HepG2 (cell line): ENCODE results near the gene MIS18A. TPM values are rescaled to one million over a fixed set of nuclear protein-coding genes. Genes with fewer than 3 reads are reported as not detected.

Experiments used
- ATAC-seq: fragments of 200-7000 bp; cut with Tn5 transposase; 3 replicates; pipeline ENCODE4 v1.9.1; 2020; ENCODE audit warnings: mild to moderate bottlenecking, moderate library complexity
- BruUV-seq: library from RNA; stranded (reverse); fragments of 400-500 nt; replicated peaks from 2 replicates; lab custom pipeline; 2021; lab: Mats Ljungman, UMichigan
- CTCF ChIA-PET: fragments of 300-600 bp; formaldehyde crosslinking; extraction: SDS; loops from one replicate; lab custom pipeline; 2021; ENCODE audit warnings: low total read pairs, inconsistent platforms, low intra/inter-chr PET ratio; lab: Yijun Ruan, JAX
- POLR2A ChIA-PET: fragments of 350-600 bp; sonication (Branson Sonifier 250); formaldehyde crosslinking; loops from one replicate; lab custom pipeline; 2020; ENCODE audit warnings: antibody characterized with exemption, inconsistent platforms; lab: Yijun Ruan, JAX
- DNase-seq: peaks from one replicate; pipeline ENCODE4 v3.0.0-alpha.2; 2015; ENCODE audit warnings: low spot score
- FAIRE-seq: peaks from 3 replicates; lab custom pipeline; 2011; peaks lifted over from hg19 to GRCh38; lab: Jason Lieb, UNC
- H2AFZ ChIP-seq: one replicate; pipeline ENCODE4 v1.6.1; 2011; ENCODE audit warnings: low read length, inconsistent platforms
- H3K27ac ChIP-seq: fragments of 300-600 bp; 3 replicates; pipeline ENCODE4 v1.8.0; 2011; ENCODE audit warnings: mixed run types, mild to moderate bottlenecking, mixed read lengths, low read length, inconsistent platforms; ENCODE audit not compliant: insufficient read depth; ENCODE audit errors: extremely low read length
- H3K27me3 ChIP-seq, 2 experiments: fragments of 200-600 bp in 1 of 2; 2 replicates in 1 of 2; 3 replicates in 1 of 2; pipeline versions ENCODE4 v1.6.0 to v1.8.0; 2011; ENCODE audit warnings: low read length in 2 of 2, mild to moderate bottlenecking in 2 of 2, moderate library complexity in 2 of 2, inconsistent platforms in 1 of 2; ENCODE audit not compliant: insufficient read depth in 2 of 2, control insufficient read depth in 1 of 2
- H3K36me3 ChIP-seq, 2 experiments: fragments of 200-600 bp in 1 of 2; replicated peaks in 1 of 2; 2 replicates in 1 of 2; 3 replicates in 1 of 2; pipeline versions ENCODE4 v1.5.1 to v1.8.0; 2011; ENCODE audit warnings: low read length in 2 of 2, inconsistent platforms in 1 of 2; ENCODE audit not compliant: insufficient read depth in 2 of 2, control insufficient read depth in 1 of 2
- H3K4me1 ChIP-seq: 2 replicates; pipeline ENCODE4 v1.5.1; 2012; ENCODE audit warnings: low read length, inconsistent platforms; ENCODE audit not compliant: insufficient read depth
- H3K4me2 ChIP-seq: 2 replicates; pipeline ENCODE4 v1.6.0; 2011; ENCODE audit warnings: low read depth, low read length, inconsistent platforms
- H3K4me3 ChIP-seq, 3 experiments: fragments of 200-600 bp in 1 of 3; sonication (generic), shearing (Covaris generic) in 1 of 3; replicated peaks in 1 of 3; 2 replicates each; pipeline ENCODE4 v1.5.1; 2011 to 2016; ENCODE audit warnings: low read length in 3 of 3, inconsistent platforms in 2 of 3, low read depth in 2 of 3, mild to moderate bottlenecking in 2 of 3, control low read depth in 1 of 3, mixed read lengths in 1 of 3; ENCODE audit not compliant: insufficient read depth in 1 of 3
- H3K79me2 ChIP-seq: one replicate; pipeline ENCODE4 v1.6.1; 2011; ENCODE audit warnings: low read length, inconsistent platforms; ENCODE audit not compliant: insufficient read depth
- H3K9ac ChIP-seq: 2 replicates; pipeline ENCODE4 v1.6.0; 2011; ENCODE audit warnings: mild to moderate bottlenecking, low read depth, low read length, inconsistent platforms; ENCODE audit not compliant: insufficient read depth
- H3K9me3 ChIP-seq: 2 replicates; pipeline ENCODE4 v1.5.1; 2012; ENCODE audit warnings: mild to moderate bottlenecking, low read length
- H4K20me1 ChIP-seq: 2 replicates; pipeline ENCODE4 v1.6.0; 2011; ENCODE audit warnings: inconsistent platforms, mild to moderate bottlenecking, low read length, moderate library complexity; ENCODE audit not compliant: insufficient read depth
- ATF5 ChIP-seq: sonication (generic); formaldehyde crosslinking; IDR thresholded peaks from 2 replicates; pipeline ENCODE4 v1.4.0; 2020; ENCODE audit warnings: mild to moderate bottlenecking, low read depth, missing genetic modification reagents
- ATF7 ChIP-seq, 2 experiments: fragments of 450-650 bp in 1 of 2; sonication (generic) in 1 of 2; formaldehyde crosslinking in 1 of 2; IDR thresholded peaks; 2 replicates each; pipeline versions ENCODE4 v1.4.0 to v1.6.1; 2016 to 2020; ENCODE audit warnings: antibody characterized with exemption in 1 of 2, mild to moderate bottlenecking in 1 of 2, missing genetic modification reagents in 1 of 2
- CREM ChIP-seq, 2 experiments: sonication (generic) in 1 of 2; formaldehyde crosslinking in 1 of 2; IDR thresholded peaks; 2 replicates each; pipeline versions ENCODE4 v1.4.0 to v1.6.1; 2016 to 2020; ENCODE audit warnings: antibody characterized with exemption in 1 of 2, mild to moderate bottlenecking in 1 of 2, missing genetic modification reagents in 1 of 2
- FOSL1 ChIP-seq: sonication (generic); formaldehyde crosslinking; IDR thresholded peaks from 2 replicates; pipeline ENCODE4 v1.9.0; 2021; ENCODE audit warnings: missing genetic modification reagents, borderline replicate concordance
- FOXK2 ChIP-seq: fragments of 450-650 bp; IDR thresholded peaks from 2 replicates; pipeline ENCODE4 v1.6.1; 2016
- MED8 ChIP-seq: sonication (generic); formaldehyde crosslinking; IDR thresholded peaks from 2 replicates; pipeline ENCODE4 v1.8.1; 2023; ENCODE audit warnings: mild to moderate bottlenecking, missing genetic modification reagents; ENCODE audit not compliant: insufficient replicate concordance
- MIER2 ChIP-seq: IDR thresholded peaks from 2 replicates; pipeline ENCODE4 v1.6.1; 2016; ENCODE audit warnings: missing biosample characterization, missing genetic modification reagents
- RARG ChIP-seq: sonication (generic); formaldehyde crosslinking; IDR thresholded peaks from 2 replicates; pipeline ENCODE4 v1.4.0; 2020; ENCODE audit warnings: low read depth, mild to moderate bottlenecking, missing genetic modification reagents
- SNRNP70 ChIP-seq: fragments of 200-400 bp; formaldehyde crosslinking; IDR thresholded peaks from 2 replicates; pipeline ENCODE4 v1.6.1; 2017; ENCODE audit warnings: mild to moderate bottlenecking, low read depth, low read length, moderate library complexity
- THAP11 ChIP-seq: IDR thresholded peaks from 2 replicates; pipeline ENCODE4 v1.6.1; 2016; ENCODE audit warnings: missing biosample characterization, missing genetic modification reagents
- ZBTB10 ChIP-seq: sonication (generic); formaldehyde crosslinking; IDR thresholded peaks from 2 replicates; pipeline ENCODE4 v1.4.0; 2020; ENCODE audit warnings: missing genetic modification reagents, borderline replicate concordance
- ZMAT3 ChIP-seq: sonication (generic); formaldehyde crosslinking; conservative IDR thresholded peaks from 2 replicates; pipeline ENCODE4 v1.7.0; 2021; ENCODE audit warnings: missing genetic modification reagents
- ZNF18 ChIP-seq: sonication (generic); formaldehyde crosslinking; IDR thresholded peaks from 2 replicates; pipeline ENCODE4 v1.8.0; 2022; ENCODE audit warnings: mild to moderate bottlenecking, missing genetic modification reagents; ENCODE audit not compliant: insufficient replicate concordance
- ZNF296 ChIP-seq: sonication (generic); formaldehyde crosslinking; conservative IDR thresholded peaks from 2 replicates; pipeline ENCODE4 v1.5.0; 2020; ENCODE audit warnings: mild to moderate bottlenecking, missing genetic modification reagents
- ZNF619 ChIP-seq: sonication (generic); formaldehyde crosslinking; IDR thresholded peaks from 2 replicates; pipeline ENCODE4 v1.4.0; 2020; ENCODE audit warnings: mild to moderate bottlenecking, missing genetic modification reagents
- WGBS: methylation state at CpG from one replicate; pipeline ENCODE4 v1.1.6; 2017; ENCODE audit warnings: low lambda C conversion rate; 5-methylcytosine and 5-hydroxymethylcytosine counted together
- in situ Hi-C: cut with HindIII; loops from 2 replicates; pipeline ENCODE4 v1.10.0; 2017; ENCODE audit warnings: low pct_unique_long_range_greater_than_20kb; ENCODE audit not compliant: extremely low pct_ligation_motif_present
- intact Hi-C: fragments of 100-400 bp; cut with micrococcal nuclease; formaldehyde crosslinking; loops from one replicate; pipeline ENCODE4 v1.10.0; 2022; ENCODE audit not compliant: unreplicated experiment
- polyA plus RNA-seq, 8 experiments: library from polyadenylated mRNA; depleted of rRNA in 3 of 8; stranded (reverse) in 7 of 8; unstranded in 1 of 8; fragments of >200 nt; fragmentation: Illumina TruSeq in 4 of 8; extraction: Trizol in 4 of 8; gene quantifications; 2 replicates each; pipeline versions ENCODE4 v1.2.1 to v1.2.3, GENCODE V29; 2011 to 2016; ENCODE audit warnings: low read depth in 4 of 8, missing spikeins in 1 of 8, mixed read lengths in 1 of 8; ENCODE audit not compliant: insufficient read depth in 1 of 8
- total RNA-seq, 5 experiments: library from RNA; depleted of rRNA; stranded (reverse); fragments of >200 nt; fragmentation: Illumina TruSeq; extraction: Trizol; gene quantifications; 2 replicates each; pipeline ENCODE4 v1.2.3, GENCODE V29; 2016; ENCODE audit warnings: low read depth in 1 of 5
- TF ChIP-seq, protein P1 (sequence below): sonication (generic); formaldehyde crosslinking; IDR thresholded peaks from 2 replicates; pipeline ENCODE4 v1.9.0; 2021; ENCODE audit warnings: missing genetic modification reagents, borderline replicate concordance
- TF ChIP-seq, protein P2 (sequence below): sonication (generic); formaldehyde crosslinking; IDR thresholded peaks from 2 replicates; pipeline ENCODE4 v1.4.0; 2020; ENCODE audit warnings: mild to moderate bottlenecking, missing genetic modification reagents

Gene MIS18A
- total and polyA plus RNA-seq, 2 of the 13 experiments (the other 11 are each of a cell fraction or from before 2014, with no cell fraction given): 11.2 to 41.4 TPM

DNA sequence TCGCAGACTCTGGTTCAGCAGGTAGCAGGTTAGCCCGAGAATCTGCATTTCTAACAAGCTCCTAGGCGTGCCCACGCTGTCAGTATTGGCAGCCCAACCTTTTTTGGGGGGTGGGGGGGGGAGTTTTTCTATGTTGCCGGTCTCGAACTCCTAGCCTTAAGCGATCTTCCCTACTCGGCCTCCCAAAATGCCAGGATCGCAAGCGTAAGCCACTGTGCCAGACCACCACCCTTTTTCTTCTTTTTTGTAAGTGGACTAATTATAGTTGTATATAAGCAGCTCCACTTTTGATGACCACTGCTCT, 480 bp upstream of the MIS18A start:
- peak overlapping the region; percentile 75 for H3K9ac ChIP-seq
- no peaks in the 10 kb centered on the region for H4K20me1 ChIP-seq
- H3K4me1 ChIP-seq: peaks cover 27% of the 10 kb centered on the region
- ChIA-PET POLR2A (interaction anchor here (0.6 to 1.5 kb wide), 3 partner anchors 19 to 549 kb away, joined by 3 to 4 read pairs (median 4); partner anchors contain the start of gene MRAP), CTCF (no interaction called here)
- peak overlapping the region; percentile 91 for H2AFZ ChIP-seq
- ATAC-seq (no peak; the same call in 2 of the 3 replicates), DNase-seq (no peak), FAIRE-seq (no peak)
- BruUV-seq: TSS peak; percentile 84
- peaks cover 25% of the 10 kb centered on the region for H3K79me2 ChIP-seq
- peak overlapping the region; percentile 42 for H3K27ac ChIP-seq
- H3K4me3 ChIP-seq: peak overlapping the region; percentile 87 to 92 (median 92)
- 0% methylated on average over 5 of the region's 10 CpGs for WGBS
- H3K4me2 ChIP-seq: peak overlapping the region; percentile 93
- 0 out of 5 replicates have a peak, but pooled peaks cover 0 to 3% of the 10 kb centered on the region in 2 experiments for H3K36me3 ChIP-seq
- in situ Hi-C loops (no loop called here), intact Hi-C loops (loop anchor here (5.0 to 10.0 kb wide), 2 partner anchors 55 to 318 kb away; no protein-coding TSS in a partner anchor)
- H3K27me3 ChIP-seq: no peaks in the 10 kb centered on the region
- H3K9me3 ChIP-seq: no peaks in the 10 kb centered on the region
- 0 out of 2 replicates have a peak, but pooled peaks have one; percentile 32 for TF ChIP-seq ZNF619 (CRISPR knock-in tag)
- TF ChIP-seq ZNF18 (CRISPR knock-in tag): no peak
- TF ChIP-seq, protein P1, sequence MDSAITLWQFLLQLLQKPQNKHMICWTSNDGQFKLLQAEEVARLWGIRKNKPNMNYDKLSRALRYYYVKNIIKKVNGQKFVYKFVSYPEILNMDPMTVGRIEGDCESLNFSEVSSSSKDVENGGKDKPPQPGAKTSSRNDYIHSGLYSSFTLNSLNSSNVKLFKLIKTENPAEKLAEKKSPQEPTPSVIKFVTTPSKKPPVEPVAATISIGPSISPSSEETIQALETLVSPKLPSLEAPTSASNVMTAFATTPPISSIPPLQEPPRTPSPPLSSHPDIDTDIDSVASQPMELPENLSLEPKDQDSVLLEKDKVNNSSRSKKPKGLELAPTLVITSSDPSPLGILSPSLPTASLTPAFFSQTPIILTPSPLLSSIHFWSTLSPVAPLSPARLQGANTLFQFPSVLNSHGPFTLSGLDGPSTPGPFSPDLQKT (CRISPR knock-in tag): no peak
- TF ChIP-seq, protein P2, sequence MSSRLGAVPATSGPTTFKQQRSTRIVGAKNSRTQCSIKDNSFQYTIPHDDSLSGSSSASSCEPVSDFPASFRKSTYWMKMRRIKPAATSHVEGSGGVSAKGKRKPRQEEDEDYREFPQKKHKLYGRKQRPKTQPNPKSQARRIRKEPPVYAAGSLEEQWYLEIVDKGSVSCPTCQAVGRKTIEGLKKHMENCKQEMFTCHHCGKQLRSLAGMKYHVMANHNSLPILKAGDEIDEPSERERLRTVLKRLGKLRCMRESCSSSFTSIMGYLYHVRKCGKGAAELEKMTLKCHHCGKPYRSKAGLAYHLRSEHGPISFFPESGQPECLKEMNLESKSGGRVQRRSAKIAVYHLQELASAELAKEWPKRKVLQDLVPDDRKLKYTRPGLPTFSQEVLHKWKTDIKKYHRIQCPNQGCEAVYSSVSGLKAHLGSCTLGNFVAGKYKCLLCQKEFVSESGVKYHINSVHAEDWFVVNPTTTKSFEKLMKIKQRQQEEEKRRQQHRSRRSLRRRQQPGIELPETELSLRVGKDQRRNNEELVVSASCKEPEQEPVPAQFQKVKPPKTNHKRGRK: no peak
- no peak for TF ChIP-seq THAP11 (CRISPR knock-in tag)
- no peak for TF ChIP-seq SNRNP70
- no peak for TF ChIP-seq CREM (IDR thresholded peaks at IDR 0.05)
- TF ChIP-seq CREM (CRISPR knock-in tag; IDR thresholded peaks at IDR 0.05): no peak
- TF ChIP-seq MIER2: no peak
- no peak for TF ChIP-seq MED8 (CRISPR knock-in tag)
- TF ChIP-seq RARG (CRISPR knock-in tag): no peak
- no peak for TF ChIP-seq ATF7 (IDR thresholded peaks at IDR 0.05)
- TF ChIP-seq ATF7 (CRISPR knock-in tag; IDR thresholded peaks at IDR 0.05): no peak
- TF ChIP-seq ZBTB10 (CRISPR knock-in tag): no peak
- TF ChIP-seq FOSL1 (CRISPR knock-in tag): no peak
- TF ChIP-seq ZNF296 (CRISPR knock-in tag): no peak
- 0 out of 2 replicates have a peak, but pooled peaks have one; percentile 14 for TF ChIP-seq ATF5
- TF ChIP-seq FOXK2: no peak
- no peak for TF ChIP-seq ZMAT3 (CRISPR knock-in tag)
